Endothelial cell of hepatic sinusoid (primary cell): Measurements from ENCODE around the gene OR5T3.
"Not testable (repeated sequence)": the region's sequence is repeated elsewhere in the genome, so short reads cannot be mapped to it uniquely, and the experiment has no call there.

Experiments
- in situ Hi-C: cut with HindIII; loops from 2 replicates; pipeline ENCODE4 v1.10.0; 2017; ENCODE audit warnings: low sequenced_read_pairs

OR5T3 gene

DNA sequence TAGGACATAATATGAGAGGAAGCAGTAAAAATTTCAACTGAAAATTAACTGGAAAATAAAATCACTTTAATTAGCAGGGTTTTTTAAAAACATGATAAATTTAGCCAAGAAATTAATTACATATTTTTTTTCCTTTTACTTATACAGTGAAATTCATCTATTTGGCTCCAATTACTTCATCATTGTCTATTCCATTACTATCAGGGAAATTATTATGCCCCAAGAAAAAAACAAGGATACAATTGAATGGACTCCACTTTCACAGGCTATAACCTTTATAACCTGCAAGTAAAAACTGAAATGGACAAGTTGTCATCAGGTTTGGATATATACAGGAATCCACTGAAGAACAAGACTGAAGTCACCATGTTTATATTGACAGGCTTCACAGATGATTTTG lies at the start of gene OR5T3:
Gene OR5T3, plus strand, starts transcription at position 301 of the 400 bp plus-strand sequence. Its CDS starts 0 bp downstream, at position 301.
- in situ Hi-C loops: no loop called here

DNA sequence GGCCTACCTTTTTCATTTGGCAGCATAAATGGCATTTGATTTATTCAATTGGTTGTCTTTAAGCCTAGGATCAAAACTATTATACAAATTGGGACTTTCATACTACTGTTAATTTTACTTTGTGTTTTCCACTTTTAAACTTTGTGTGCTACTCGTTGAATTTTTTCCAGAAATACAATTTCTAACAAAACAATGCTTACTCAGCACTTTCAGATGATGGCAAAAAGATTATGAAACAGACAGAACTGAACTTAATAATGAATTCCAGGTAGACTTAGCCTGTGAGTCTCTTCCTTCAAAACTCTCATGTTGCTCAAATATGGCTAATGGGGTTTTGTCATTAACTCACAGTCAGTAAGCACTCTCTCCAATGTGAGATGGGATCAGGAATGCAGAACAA lies 44.3 kb upstream of the OR5T3 start:
- in situ Hi-C loops: no loop called here

DNA sequence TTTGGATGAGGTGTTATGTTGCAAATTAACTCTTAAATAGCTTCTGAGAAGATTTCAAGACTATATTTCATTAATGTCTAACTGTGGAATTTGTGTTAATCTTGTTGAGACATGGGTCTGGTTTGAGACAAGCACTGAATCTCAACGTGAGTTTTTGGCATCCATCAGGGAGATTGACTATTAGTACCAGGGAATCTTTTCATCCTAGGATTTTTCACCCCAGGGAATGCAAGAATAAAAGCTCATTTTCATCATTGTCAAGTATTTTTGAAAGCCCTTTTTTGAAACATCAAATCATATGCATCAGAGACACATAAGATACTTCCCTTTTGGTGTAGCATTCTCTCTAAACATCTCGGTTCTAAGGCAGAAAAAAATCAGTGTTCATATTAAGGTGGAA lies 37.5 kb upstream of the OR5T3 start:
- in situ Hi-C loops: no loop called here

DNA sequence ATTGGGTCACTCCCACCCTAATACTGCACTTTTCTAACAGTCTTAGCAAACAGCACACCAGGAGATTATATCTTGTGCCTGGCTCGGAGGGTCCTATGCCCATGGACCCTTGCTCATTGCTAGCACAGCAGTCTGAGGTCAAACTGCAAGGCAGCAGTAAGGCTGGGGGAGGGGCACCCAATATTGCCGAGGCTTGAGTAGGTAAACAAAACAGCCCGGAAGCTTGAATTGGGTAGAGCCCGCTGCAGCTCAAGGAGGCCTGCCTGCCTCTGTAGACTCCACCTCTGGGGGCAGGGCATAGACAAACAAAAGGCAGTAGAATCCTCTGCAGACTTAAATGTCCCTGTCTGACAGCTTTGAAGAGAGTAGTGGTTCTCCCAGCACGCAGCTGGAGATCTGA lies 32.3 kb upstream of the OR5T3 start:
- in situ Hi-C loops: not testable (repeated sequence)

DNA sequence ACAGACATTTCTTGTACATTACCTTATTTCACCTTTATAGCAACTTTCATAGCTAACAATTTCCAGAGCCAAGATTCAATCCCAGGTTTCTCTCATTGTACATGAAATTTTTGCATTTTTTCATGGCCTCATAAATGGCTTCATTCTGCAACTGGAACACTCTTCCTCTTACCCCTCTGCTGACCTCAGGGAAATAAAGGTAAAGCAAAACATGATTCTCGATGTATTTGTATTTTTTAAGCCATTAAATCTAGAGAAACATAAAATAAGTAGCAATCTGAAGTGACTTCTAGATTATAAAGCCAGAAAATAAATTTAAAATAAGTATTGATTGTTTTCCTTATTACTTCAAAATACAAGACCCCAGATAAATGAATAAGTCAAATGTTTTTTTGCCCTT lies 17.9 kb upstream of the OR5T3 start, which contains the start of gene OR5T2:
Gene OR5T2, minus strand, starts transcription at position 101 of the 400 bp plus-strand sequence. CDS start 1,193 bp downstream, outside the sequence.
- in situ Hi-C loops: no loop called here

DNA sequence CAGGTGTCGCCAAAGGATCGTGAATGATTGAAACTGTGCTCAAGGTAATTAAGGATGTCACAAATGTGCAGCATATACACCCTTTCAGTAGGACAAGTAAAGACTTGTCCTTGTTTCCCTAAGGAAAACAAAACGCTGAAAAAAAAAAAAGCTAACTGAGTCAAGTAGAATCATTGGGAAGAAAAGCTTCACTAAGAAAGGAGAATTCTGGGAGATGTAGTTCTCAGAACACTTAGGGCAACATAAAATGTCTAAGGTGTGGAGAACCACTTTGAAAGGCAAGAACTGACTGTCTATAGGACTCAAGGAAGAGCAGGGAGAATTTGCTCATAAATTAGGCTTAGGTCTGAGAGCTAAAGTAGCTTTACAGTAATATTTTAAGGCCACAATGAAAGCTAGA lies 19.0 kb downstream of the OR5T3 start:
- in situ Hi-C loops: no loop called here

DNA sequence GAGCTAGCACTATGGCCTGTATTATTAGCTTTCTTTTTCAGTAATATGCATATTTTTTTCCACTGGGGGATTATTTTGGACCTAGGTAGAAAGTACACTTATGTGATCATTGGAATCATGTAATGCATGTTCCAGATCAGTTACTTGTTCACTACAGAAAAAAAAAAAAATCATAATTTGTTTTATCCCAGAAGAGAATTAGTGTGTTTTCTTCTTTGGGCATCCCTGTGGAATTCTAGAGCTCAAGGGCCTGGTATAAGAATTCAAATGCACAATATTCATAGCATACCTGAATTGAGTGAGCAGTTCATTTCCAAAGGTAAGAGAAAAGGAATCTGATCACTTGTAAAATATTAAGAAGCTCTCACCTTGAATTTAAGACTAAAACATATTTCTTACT lies 21.8 kb downstream of the OR5T3 start, which contains the start of gene OR5T1:
Gene OR5T1, plus strand, starts transcription at position 301 of the 400 bp plus-strand sequence. CDS start 1,485 bp downstream, outside the sequence.
- in situ Hi-C loops: no loop called here

DNA sequence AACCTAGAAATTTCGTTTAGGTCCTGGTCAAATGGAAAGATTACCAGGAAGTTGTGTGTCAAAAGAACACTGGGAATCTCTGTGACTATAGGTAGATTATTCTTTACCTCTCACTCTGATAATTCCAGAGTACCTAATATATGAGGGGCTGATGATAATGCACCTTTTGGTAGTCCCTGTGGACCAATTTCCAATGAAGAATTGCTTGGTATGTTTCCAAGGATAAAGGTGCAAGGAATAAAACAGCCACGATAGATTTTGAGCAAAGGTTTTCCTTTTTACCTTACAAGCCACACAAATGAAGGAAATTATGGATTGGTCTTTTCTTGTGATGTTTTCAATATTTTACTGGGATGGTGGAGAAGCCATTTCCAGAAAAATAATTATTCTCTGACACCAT lies 40.1 kb downstream of the OR5T3 start, which contains the start of gene OR8H1:
Gene OR8H1, minus strand, starts transcription at position 101 of the 400 bp plus-strand sequence. CDS start 1,192 bp downstream, outside the sequence.
- in situ Hi-C loops: no loop called here

DNA sequence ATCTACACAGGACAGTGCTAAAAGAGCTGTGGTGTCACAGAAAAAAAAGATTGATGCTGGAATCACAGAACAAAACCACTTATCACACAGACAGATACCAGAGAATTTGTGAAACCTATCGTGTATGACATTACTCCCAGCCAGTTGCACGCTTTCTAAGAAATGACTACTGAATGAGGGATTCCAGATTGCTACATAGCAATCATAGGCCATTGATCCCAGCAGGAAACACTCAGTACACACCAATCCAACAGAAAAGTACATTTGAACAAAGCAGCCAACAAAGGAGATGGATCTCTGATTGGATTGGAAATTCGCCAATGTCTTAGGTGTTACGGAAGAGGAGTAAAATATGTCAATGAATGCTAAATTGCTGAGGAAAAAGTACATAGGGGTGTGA lies 44.8 kb downstream of the OR5T3 start:
- in situ Hi-C loops: no loop called here
